Neural progenitor cell (in vitro differentiated cells): ENCODE results near the gene GNB1. TPM values are rescaled to one million over a fixed set of nuclear protein-coding genes. Genes with fewer than 3 reads are reported as not detected.
A peak's percentile ranks its signal among the peaks of the same experiment; 100 is the strongest.

ENCODE experiments used
- DNase-seq: peaks from one replicate; pipeline ENCODE4 v3.0.0-alpha.2; 2016; ENCODE audit warnings: low spot score
- H2AFZ ChIP-seq: fragments of 200-600 bp; sonication (generic); replicated peaks from 2 replicates; pipeline ENCODE4 v1.6.1; 2016; ENCODE audit warnings: antibody characterized with exemption
- H3F3A ChIP-seq: fragments of 200-600 bp; sonication (generic); 2 replicates; pipeline ENCODE4 v1.6.1; 2016; ENCODE audit warnings: antibody characterized with exemption, low read depth
- H3K27ac ChIP-seq: fragments of 200-600 bp; sonication (generic); 2 replicates; pipeline ENCODE4 v1.5.1; 2016; ENCODE audit warnings: mild to moderate bottlenecking
- H3K27me3 ChIP-seq: fragments of 200-600 bp; sonication (generic); 2 replicates; pipeline ENCODE4 v1.6.1; 2016; ENCODE audit warnings: mild to moderate bottlenecking, moderate library complexity
- H3K36me3 ChIP-seq: fragments of 200-600 bp; sonication (generic); 2 replicates; pipeline ENCODE4 v1.5.1; 2016
- H3K4me1 ChIP-seq: fragments of 200-600 bp; sonication (generic); 2 replicates; pipeline ENCODE4 v1.6.1; 2016; ENCODE audit warnings: mixed run types
- H3K4me2 ChIP-seq: fragments of 200-600 bp; sonication (generic); 2 replicates; pipeline ENCODE4 v1.6.1; 2016
- H3K4me3 ChIP-seq: fragments of 200-600 bp; sonication (generic); 2 replicates; pipeline ENCODE4 v1.5.1; 2016
- H3K79me2 ChIP-seq: fragments of 200-600 bp; sonication (generic); 2 replicates; pipeline ENCODE4 v1.6.1; 2016; ENCODE audit warnings: low read depth
- H3K9ac ChIP-seq: fragments of 200-600 bp; sonication (generic); 2 replicates; pipeline ENCODE4 v1.6.1; 2016
- H3K9me3 ChIP-seq: fragments of 200-600 bp; sonication (generic); 2 replicates; pipeline ENCODE4 v1.5.1; 2016; ENCODE audit warnings: low read depth
- H4K20me1 ChIP-seq: fragments of 200-600 bp; sonication (generic); 2 replicates; pipeline ENCODE4 v1.6.1; 2016; ENCODE audit warnings: low read depth
- H3K27ac Mint-ChIP-seq: 3 replicates; pipeline ENCODE4 v1.8.0; 2021; ENCODE audit warnings: mixed read lengths
- H3K27me3 Mint-ChIP-seq: 2 replicates; pipeline ENCODE4 v1.8.0; 2022; ENCODE audit warnings: low read depth, mild to moderate bottlenecking, inconsistent platforms, moderate library complexity, mixed read lengths; ENCODE audit not compliant: insufficient read depth
- H3K36me3 Mint-ChIP-seq: 3 replicates; pipeline ENCODE4 v1.8.0; 2021; ENCODE audit warnings: mixed read lengths
- H3K4me1 Mint-ChIP-seq: 3 replicates; pipeline ENCODE4 v1.8.0; 2021; ENCODE audit warnings: mixed read lengths
- H3K4me3 Mint-ChIP-seq: 3 replicates; pipeline ENCODE4 v1.8.0; 2021; ENCODE audit warnings: mild to moderate bottlenecking, moderate library complexity, mixed read lengths
- H3K9me3 Mint-ChIP-seq: 3 replicates; pipeline ENCODE4 v1.8.0; 2020; ENCODE audit warnings: mixed read lengths
- CTCF ChIP-seq: fragments of 200-600 bp; sonication (generic); IDR thresholded peaks from 2 replicates; pipeline ENCODE4 v1.5.1; 2017; ENCODE audit warnings: antibody characterized with exemption, mild to moderate bottlenecking
- EZH2 ChIP-seq: fragments of 200-600 bp; sonication (generic); IDR thresholded peaks from 2 replicates; pipeline ENCODE4 v1.6.1; 2017; ENCODE audit warnings: antibody characterized with exemption, mild to moderate bottlenecking, moderate library complexity
- EZH2phosphoT487 ChIP-seq: fragments of 200-600 bp; sonication (generic); IDR thresholded peaks from 2 replicates; pipeline ENCODE4 v1.6.1; 2017; ENCODE audit warnings: antibody characterized with exemption
- total RNA-seq: library from RNA; depleted of rRNA; stranded (reverse); fragments of >200 nt; gene quantifications from 2 replicates; pipeline ENCODE4 v1.2.3, GENCODE V29; 2015; ENCODE audit warnings: low replicate concordance

GNB1 gene
- total RNA-seq, 1 donor from 2014 or later, result 175 TPM

DNA sequence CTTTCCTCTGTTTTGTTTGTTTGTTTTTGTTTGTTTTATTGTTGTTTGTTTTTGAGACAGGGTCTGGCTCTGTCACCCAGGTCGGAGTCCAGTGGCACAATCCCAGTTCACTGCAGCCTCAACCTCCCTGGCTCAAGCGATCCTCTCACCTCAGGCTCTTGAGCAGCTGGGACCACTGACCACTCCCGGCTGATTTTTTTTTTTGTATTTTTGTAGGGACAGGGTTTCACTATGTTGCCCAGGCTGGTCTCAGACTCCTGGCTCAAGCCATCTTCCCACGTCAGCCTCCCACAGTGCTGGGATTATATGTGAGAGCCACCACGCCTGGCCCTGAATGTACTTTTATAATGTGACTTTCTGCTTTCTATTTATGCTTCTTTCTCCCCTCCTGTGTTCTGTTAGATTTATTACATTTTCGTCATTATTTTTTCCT is 19.2 kb upstream of the GNB1 start:
- DNase-seq, result no peak
- Mint-ChIP-seq H3K27ac (peak overlapping the region; percentile 51), H3K27me3 (peaks cover 15% of the 10 kb centered on the region), H3K4me3 (peak overlapping the region; percentile 79), H3K36me3 (no peaks in the 10 kb centered on the region), H3K4me1 (peaks cover 23% of the 10 kb centered on the region), H3K9me3 (no peaks in the 10 kb centered on the region)
- H3K36me3 ChIP-seq, result no peaks in the 10 kb centered on the region
- no peak overlapping the region for H3K27ac ChIP-seq
- peak overlapping the region; percentile 40 for H2AFZ ChIP-seq
- no peak overlapping the region for H3K9ac ChIP-seq
- no peaks in the 10 kb centered on the region for H3K27me3 ChIP-seq
- no peaks in the 10 kb centered on the region for H3K79me2 ChIP-seq
- H3K4me2 ChIP-seq, result peak overlapping the region; percentile 74
- peak overlapping the region; percentile 77 for H3K4me3 ChIP-seq
- TF ChIP-seq EZH2 (no peak), CTCF (no peak), EZH2phosphoT487 (no peak)
- no peaks in the 10 kb centered on the region for H4K20me1 ChIP-seq
- H3K9me3 ChIP-seq, result no peaks in the 10 kb centered on the region
- H3K4me1 ChIP-seq, result peaks cover 8% of the 10 kb centered on the region
- peaks cover 14% of the 10 kb centered on the region for H3F3A ChIP-seq

DNA sequence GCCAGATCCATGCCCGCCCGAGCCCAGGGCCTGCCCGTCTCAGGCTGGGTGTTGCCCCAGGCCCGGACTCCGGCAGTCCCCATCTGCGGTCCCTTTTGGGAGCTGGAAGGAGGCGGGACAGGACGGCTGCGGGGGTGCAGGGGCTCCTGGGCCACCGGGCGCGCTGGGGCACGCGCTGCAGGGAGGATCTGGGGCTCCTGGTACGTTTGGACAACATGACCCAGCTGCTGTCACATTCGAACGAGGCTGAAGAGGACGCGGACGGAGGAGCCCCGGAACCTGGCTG is 17.6 kb upstream of the GNB1 start:
- Histone ChIP-seq H3K4me2 (peak overlapping the region; percentile 94), H3K4me1 (peaks cover 8% of the 10 kb centered on the region), H4K20me1 (no peaks in the 10 kb centered on the region), H3K9ac (peak overlapping the region; percentile 25), H2AFZ (peak overlapping the region; percentile 97), H3K27me3 (no peaks in the 10 kb centered on the region), H3F3A (peaks cover 14% of the 10 kb centered on the region), H3K9me3 (no peaks in the 10 kb centered on the region), H3K4me3 (peak overlapping the region; percentile 77), H3K36me3 (no peaks in the 10 kb centered on the region), H3K79me2 (no peaks in the 10 kb centered on the region), H3K27ac (no peak overlapping the region)
- DNase-seq, result no peak
- no peak overlapping the region for H3K27ac Mint-ChIP-seq
- H3K36me3 Mint-ChIP-seq, result no peaks in the 10 kb centered on the region
- peaks cover 14% of the 10 kb centered on the region for H3K4me1 Mint-ChIP-seq
- TF ChIP-seq EZH2 (no peak), CTCF (no peak), EZH2phosphoT487 (no peak)
- H3K27me3 Mint-ChIP-seq, result peaks cover 16% of the 10 kb centered on the region
- peak overlapping the region; percentile 76 for H3K4me3 Mint-ChIP-seq
- no peaks in the 10 kb centered on the region for H3K9me3 Mint-ChIP-seq

GRCh38 chr1:1907098-1907736 is 16.3 kb upstream of the GNB1 start:
- H3K27ac Mint-ChIP-seq, result no peak overlapping the region
- DNase-seq, result no peak
- TF ChIP-seq EZH2, result no peak
- TF ChIP-seq EZH2phosphoT487, result no peak
- no peak for TF ChIP-seq CTCF

More at GRCh38 chr1:1907098-1907736, 16.3 kb upstream of the GNB1 start:
- Histone ChIP-seq H3K27ac (no peak overlapping the region), H2AFZ (no peak overlapping the region), H3K27me3 (no peaks in the 10 kb centered on the region), H3K4me2 (no peak overlapping the region), H3K36me3 (no peaks in the 10 kb centered on the region), H3F3A (peaks cover 14% of the 10 kb centered on the region), H3K9me3 (no peaks in the 10 kb centered on the region), H4K20me1 (no peaks in the 10 kb centered on the region), H3K4me3 (no peak overlapping the region), H3K79me2 (no peaks in the 10 kb centered on the region), H3K4me1 (peaks cover 8% of the 10 kb centered on the region), H3K9ac (no peak overlapping the region)
- Mint-ChIP-seq H3K36me3 (no peaks in the 10 kb centered on the region), H3K4me1 (peaks cover 14% of the 10 kb centered on the region), H3K9me3 (peaks cover 5% of the 10 kb centered on the region), H3K27me3 (peaks cover 21% of the 10 kb centered on the region), H3K4me3 (no peak overlapping the region)
